A673 (cell line): ENCODE data around the gene ARHGAP11A.

Experiments
- EZH2 ChIP-seq: fragments of 200-600 bp; sonication (generic); IDR thresholded peaks from 2 replicates; pipeline ENCODE4 v1.6.1; 2017; ENCODE audit warnings: borderline replicate concordance, low read depth, mild to moderate bottlenecking, mixed read lengths, antibody characterized with exemption, low read length; ENCODE audit not compliant: poor library complexity, severe bottlenecking
- TF ChIP-seq, protein P1 (sequence below): fragments of 300-800, 200-600 bp; sonication (generic); conservative IDR thresholded peaks from 2 replicates; pipeline ENCODE4 v1.5.1; 2017; ENCODE audit warnings: low read depth, mild to moderate bottlenecking, antibody characterized with exemption, low read length, moderate library complexity, mixed read lengths

DNA sequence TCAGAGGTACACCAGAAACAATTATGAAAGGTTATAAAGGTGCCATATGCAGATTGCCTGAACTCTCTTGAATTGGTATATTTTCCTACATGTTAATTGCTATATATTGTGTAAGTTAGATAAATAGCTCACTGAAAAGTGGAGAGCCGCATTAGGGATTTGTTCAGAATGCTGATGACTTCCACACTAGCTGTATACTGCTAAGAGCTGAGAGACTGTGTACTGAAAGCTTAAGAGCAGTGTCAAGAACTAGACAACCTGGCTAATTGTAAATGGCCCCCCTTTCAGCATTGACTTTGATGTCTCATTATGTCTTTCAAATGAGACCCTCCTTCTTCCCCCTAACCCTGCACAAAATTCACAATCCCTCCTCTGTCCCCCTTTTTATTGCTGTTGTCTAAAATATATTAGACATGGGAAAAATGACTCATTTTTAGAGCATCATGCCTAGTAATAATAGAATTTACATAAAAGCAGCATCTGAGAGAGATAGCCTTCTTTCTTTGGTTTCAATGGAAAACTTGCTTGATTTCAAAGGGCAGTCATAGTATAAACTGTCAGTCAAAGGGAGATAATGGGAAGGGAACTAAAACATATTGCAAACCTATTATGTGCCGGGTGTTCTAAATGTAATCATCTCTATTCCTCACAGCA lies 67.8 kb downstream of the ARHGAP11A start:
- TF ChIP-seq, protein P1, sequence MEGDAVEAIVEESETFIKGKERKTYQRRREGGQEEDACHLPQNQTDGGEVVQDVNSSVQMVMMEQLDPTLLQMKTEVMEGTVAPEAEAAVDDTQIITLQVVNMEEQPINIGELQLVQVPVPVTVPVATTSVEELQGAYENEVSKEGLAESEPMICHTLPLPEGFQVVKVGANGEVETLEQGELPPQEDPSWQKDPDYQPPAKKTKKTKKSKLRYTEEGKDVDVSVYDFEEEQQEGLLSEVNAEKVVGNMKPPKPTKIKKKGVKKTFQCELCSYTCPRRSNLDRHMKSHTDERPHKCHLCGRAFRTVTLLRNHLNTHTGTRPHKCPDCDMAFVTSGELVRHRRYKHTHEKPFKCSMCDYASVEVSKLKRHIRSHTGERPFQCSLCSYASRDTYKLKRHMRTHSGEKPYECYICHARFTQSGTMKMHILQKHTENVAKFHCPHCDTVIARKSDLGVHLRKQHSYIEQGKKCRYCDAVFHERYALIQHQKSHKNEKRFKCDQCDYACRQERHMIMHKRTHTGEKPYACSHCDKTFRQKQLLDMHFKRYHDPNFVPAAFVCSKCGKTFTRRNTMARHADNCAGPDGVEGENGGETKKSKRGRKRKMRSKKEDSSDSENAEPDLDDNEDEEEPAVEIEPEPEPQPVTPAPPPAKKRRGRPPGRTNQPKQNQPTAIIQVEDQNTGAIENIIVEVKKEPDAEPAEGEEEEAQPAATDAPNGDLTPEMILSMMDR = no peak
- TF ChIP-seq EZH2 = no peak
